Activated CD4-positive, CD25-positive, alpha-beta regulatory T cell treated with anti-CD3 and anti-CD28 coated beads, Interleukin-2, amount 50 U/mL, for 72 hours (primary cell): ENCODE data around the gene WDR91.
A peak's percentile ranks its signal among the peaks of the same experiment; 100 is the strongest.

ENCODE experiments used
- DNase-seq: peaks from one replicate; pipeline ENCODE4 v3.0.0; 2021

WDR91 gene

GRCh38 chr7:135159359-135160085 lies 51.8 kb downstream of the WDR91 start:
- no peak for DNase-seq

GRCh38 chr7:135158874-135159273 lies 52.5 kb downstream of the WDR91 start:
- no peak for DNase-seq

GRCh38 chr7:135158141-135158655 lies 53.1 kb downstream of the WDR91 start:
- no peak for DNase-seq

GRCh38 chr7:135156290-135156689 lies 55.0 kb downstream of the WDR91 start:
- DNase-seq = no peak

GRCh38 chr7:135154734-135155133 lies 56.6 kb downstream of the WDR91 start:
- DNase-seq = no peak

GRCh38 chr7:135152442-135152841 lies 58.9 kb downstream of the WDR91 start:
- no peak for DNase-seq

GRCh38 chr7:135151533-135151932 lies 59.8 kb downstream of the WDR91 start:
- DNase-seq = no peak

- DNase-seq = no peak
Measured at GRCh38 chr7:135151132-135151531, 60.2 kb downstream of the WDR91 start.

GRCh38 chr7:135150072-135150782 lies 61.1 kb downstream of the WDR91 start:
- no peak for DNase-seq

GRCh38 chr7:135147899-135148721 lies 63.2 kb downstream of the WDR91 start, which contains the start of gene TMEM140:
Gene TMEM140 (plus strand): TSS chr7:135148072. CDS start chr7:135164442, 16,370 bp downstream.
- peak; percentile 60 for DNase-seq

- DNase-seq = no peak
Measured at GRCh38 chr7:135147341-135147898, 63.9 kb downstream of the WDR91 start.

- DNase-seq = no peak
Measured at GRCh38 chr7:135143885-135144668, 67.2 kb downstream of the WDR91 start.
